GM21619 (cell line): ENCODE results near the gene SLIT3.
A peak's percentile ranks its signal among the peaks of the same experiment; 100 is the strongest.

ENCODE experiments used
- ATAC-seq: cut with Tn5 transposase; IDR thresholded peaks from one replicate; pipeline ENCODE4 v1.9.1; 2021; ENCODE audit not compliant: unreplicated experiment

Gene SLIT3

DNA sequence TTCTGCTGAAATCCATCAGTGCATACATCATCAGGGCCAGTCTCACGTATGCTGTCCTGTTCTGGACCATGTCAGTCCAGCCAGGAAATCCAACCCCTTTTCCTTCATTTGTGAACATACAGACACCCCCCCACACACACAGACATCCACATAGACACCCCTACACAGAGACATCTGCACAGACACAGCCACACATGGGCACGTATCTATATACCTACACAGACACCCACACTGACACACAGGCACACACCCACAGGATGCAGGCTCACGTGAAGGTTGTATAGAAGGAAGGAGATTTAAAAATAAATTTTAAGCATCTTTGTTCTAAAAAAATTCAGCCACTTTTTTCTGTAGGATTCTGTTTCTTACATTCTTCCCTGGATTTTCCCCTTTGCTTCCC, 325.6 kb downstream of the SLIT3 start:
- no peak for ATAC-seq

- ATAC-seq: no peak
These were observed 326.9 kb downstream of the SLIT3 start for GRCh38 chr5:168974082-168974481.

- no peak for ATAC-seq
These were observed 328.2 kb downstream of the SLIT3 start for GRCh38 chr5:168972731-168973130.

DNA sequence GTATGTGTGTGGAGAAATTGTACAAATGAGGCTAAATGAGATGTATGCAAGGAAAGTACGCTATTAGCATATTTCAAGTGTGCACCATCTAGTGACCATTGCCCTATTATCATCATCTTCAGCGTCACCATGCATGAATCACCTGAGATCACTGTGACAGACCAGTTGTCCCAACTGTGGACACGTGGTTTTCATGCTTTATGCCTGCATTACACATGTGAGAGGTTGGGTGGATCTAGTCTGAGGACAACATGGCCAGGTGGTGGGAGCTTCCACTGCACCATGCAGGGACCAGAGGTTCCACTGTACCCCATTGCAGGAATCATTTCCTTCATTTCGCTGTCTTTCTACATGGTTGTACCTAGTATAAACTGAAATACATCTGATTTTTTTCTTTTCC, 329.8 kb downstream of the SLIT3 start:
- no peak for ATAC-seq

DNA sequence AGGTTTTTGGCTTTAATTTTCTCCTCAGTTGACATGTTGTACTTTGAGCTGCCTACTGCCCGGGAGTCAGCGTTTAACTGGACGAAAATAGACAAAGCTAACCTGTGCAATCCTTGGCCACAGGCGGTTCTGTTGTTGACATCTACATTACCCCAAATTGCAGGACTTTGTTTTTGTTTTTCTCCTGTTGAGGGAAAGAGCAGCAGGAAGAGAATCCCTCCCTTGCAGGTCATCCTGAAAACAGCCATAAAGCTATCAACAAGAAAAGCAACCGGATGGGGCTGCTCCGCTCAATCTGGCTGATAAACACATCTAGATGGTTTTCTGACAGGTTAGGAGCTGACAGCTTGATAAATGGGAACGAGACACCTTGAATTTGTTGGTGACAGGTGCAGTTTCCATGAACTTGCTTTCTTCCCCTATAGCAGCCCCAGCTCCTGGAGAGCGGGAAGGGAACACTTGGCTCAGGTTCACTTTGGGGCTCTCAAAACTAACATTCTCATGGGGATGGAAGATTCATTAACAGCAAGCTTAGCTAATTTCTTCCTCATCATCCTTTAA, 331.5 kb downstream of the SLIT3 start:
- no peak for ATAC-seq

DNA sequence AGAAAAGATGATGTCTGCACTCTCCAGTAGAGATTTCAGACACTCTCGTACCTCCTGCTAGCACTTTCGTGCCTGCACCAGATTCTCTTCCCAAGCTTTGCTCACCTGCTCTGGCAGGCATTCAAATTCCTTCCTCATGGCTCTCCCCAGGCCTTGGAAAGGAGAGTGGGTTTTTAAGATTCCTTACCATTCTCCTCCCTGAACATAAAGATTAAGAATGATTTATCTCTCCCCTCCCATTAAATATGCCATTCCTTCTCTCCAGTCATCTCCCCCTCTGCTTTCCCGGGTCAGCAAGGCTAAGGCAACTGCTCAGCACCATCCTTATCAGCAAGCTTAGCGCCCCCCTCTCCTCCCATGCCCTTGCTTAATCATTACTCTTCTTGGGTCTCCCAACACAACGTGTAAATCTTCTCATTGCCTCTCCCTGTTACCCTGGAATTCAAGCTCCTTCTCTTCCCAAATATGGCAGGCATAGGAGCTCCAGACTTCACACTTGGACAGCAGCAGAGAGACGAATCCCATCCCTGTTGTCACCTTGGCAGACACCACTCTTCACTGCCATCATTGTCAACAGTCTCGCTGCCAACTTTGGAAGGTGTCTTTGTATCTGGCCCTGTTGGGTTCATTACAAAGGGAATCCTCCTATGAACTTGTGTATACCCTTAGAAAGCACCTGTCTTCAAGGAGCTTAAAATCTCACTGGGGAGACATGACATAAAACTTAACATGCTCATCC, 332.9 kb downstream of the SLIT3 start:
- ATAC-seq: no peak

DNA sequence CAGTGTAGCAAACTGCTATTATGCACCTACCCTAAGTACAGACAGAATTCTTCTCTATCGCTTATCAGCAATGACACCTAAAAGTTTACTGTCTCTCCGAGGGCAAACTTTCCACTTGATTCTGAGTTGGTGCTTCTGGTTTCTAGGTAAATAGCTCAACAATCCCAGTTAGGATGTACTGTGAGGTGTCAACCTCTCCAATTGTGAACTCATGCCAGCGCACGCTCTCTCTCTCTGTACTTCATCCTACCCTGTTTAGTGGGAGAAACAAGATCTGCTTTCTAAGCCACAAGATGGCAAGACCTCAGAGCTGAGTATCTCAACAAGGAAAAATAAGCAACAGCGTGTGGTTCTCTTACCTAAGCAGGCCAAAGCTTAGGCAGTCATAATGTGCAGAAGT, 335.3 kb downstream of the SLIT3 start:
- no peak for ATAC-seq

DNA sequence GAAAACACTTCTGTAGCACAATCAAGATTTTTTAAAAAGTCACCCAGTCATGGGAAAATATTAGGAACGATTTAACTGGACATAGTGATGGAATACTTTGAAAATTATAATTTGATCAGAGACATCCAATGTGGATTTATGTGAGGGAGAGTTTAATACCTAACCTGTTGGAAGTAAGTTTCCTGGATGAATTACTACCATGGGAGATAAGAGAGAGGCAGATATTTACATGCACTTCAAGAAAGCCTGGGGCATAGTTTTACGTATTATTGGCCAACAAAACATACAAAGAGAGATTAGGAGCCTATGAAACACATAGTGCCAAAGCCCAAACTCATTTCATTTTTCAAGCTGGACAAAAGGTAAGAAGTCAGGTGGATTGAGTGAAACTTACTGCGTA, 336.8 kb downstream of the SLIT3 start:
- ATAC-seq: no peak

DNA sequence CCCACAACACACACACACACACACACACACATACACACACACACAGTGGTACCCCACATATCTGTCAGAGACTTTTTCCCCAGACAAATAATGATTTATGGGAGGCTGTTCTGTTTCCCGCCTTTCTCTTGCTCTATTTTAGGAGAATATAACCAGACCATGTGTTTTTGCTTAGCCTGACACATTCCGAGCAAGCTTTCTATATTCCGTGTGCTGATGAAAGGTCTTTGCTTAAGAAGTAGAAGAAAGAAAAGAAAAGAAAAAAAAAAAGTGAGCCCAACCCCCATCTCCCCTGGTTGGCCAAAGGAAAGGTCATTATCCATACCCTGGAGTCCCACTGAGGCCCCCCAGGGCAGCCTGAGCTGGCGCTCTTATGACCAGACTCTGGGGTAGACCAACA, 338.6 kb downstream of the SLIT3 start:
- no peak for ATAC-seq

DNA sequence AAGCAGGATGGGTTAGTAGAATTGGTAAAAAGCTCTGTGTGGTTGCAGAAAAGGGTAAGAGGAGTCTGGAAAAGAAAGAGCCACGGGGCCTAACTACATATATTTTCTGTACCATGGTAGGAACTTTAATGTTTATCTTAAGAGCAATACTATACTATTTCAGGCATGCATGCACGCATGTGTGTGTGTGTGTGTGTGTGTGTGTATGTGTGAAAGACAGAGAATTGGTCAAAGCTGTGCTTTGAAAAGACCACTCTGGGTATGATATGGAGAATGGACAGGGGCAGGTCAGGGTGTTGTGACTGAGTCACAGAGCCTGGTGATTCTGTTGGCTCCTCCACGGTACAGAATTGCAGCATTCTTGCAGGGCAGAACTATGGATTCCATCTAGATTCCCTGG, 339.3 kb downstream of the SLIT3 start:
- no peak for ATAC-seq

GRCh38 chr5:168960497-168960896, 340.4 kb downstream of the SLIT3 start:
- ATAC-seq: no peak

- ATAC-seq: no peak
These were observed 347.6 kb downstream of the SLIT3 start for GRCh38 chr5:168953351-168953750.

- ATAC-seq: no peak
These were observed 348.7 kb downstream of the SLIT3 start for GRCh38 chr5:168952196-168952595.

- no peak for ATAC-seq
These were observed 349.2 kb downstream of the SLIT3 start for GRCh38 chr5:168951769-168952168.

DNA sequence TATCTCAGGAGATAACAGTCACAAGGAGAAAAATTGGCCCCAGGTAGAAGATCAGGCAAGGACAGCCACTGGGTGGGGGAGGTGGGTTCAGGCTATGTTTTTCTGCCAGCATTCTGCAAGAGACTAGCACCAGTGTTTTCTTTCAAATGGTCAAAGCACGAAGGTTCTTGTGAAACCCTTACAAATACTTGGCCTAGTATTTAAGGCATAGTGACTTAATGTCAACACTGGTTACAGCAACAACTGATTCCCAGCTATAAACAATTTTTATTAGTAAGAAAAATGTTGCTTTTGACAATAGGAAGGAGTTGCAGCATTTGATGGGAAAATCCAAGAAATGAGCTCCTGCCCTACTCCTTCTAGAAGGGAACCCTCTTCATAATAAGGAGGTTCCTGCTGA, 349.6 kb downstream of the SLIT3 start:
- no peak for ATAC-seq

GRCh38 chr5:168950241-168950951, 350.5 kb downstream of the SLIT3 start:
- peak; percentile 47 for ATAC-seq

- ATAC-seq: no peak
These were observed 352.2 kb downstream of the SLIT3 start for GRCh38 chr5:168948746-168949145.

- ATAC-seq: peak; percentile 64
These were observed 353.6 kb downstream of the SLIT3 start for GRCh38 chr5:168947212-168947868.

GRCh38 chr5:168946363-168946762, 354.6 kb downstream of the SLIT3 start:
- no peak for ATAC-seq

- no peak for ATAC-seq
These were observed 356.9 kb downstream of the SLIT3 start for GRCh38 chr5:168944004-168944403.

DNA sequence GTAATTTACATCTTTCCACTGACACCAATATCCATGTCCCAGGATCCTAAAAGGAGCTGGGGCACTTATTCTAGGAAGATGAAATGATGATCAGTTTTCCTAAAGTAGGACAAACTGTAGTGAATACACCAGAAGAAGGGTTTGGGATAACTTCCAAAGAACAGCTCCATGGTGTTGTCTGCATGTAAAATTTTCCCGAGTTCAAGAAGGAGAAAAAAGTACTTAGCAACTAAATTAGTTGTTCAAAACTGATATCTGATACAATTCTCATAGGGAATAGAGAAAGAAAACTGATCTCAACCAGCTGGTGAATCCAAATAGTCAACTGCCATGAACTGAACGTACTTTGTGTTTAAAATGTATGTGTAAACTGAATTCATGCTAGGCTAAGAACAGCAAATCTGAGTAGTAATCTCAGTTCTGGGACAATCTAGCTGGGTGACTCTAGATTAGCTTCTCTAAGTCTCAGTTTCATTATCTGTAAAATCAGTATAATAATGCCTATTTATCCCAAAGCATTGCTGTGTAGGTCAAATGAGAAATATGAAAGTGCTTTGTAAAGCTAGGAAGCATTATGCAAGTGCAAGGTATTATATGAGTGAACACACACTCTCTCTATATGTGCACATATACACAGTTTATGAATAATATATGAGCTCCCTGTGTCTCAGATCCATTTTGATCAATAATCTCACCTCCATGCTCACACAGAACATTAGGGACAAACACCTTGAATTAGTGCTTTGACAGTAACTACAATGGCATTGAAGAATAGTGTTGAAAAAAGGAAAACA, 357.7 kb downstream of the SLIT3 start:
- no peak for ATAC-seq
